Measurements from ENCODE around the gene CSMD2.

The CSMD2 gene

DNA sequence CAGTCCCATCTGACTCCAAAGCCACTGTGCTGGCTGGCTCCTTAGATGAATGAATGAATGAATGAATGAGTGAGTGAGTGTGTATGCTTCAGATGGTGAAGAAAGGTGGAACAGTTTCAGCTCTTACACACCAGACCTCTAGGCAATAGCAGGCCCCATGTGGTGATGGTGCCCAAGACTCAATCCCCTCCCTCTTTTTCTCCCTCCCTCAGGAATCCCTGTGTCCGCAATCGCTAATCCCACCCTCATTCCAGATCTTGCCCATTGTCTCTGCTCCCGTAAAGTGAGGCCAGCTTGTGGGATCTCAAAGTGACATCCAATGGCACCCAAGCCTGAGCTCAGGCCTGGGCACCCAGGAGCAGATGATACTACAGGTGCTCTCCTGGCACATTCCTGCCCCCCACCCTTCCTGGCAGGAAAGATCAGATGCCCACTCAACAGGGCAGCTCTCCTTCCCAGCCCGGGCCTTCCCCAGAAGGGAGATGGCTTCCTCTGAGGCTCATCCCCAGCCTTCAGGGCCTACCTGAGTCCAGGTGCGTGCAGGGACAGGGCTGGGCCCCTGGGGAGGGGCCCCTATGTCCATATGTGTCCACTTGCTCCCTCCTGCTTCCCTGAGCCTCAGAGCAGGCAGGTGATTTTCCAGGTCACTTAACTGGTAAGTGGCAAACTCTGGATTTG is 194.7 kb downstream of the CSMD2 start:
- Histone ChIP-seq H3K9me3 (replicated peaks; ENCODE audit: low read length) (no peaks in the 10 kb centered on the region), H3K27me3 (ENCODE audit: control insufficient read depth, insufficient read depth, low read length) (peaks cover 6% of the 10 kb centered on the region), H3K4me3 (ENCODE audit: low read length) (no peak overlapping the region), H3K4me2 (ENCODE audit: low read length) (no peak overlapping the region), H3K9ac (ENCODE audit: low read depth, low read length) (no peak overlapping the region), H3K36me3 (ENCODE audit: insufficient read depth, low read length) (no peaks in the 10 kb centered on the region), H3K4me1 (ENCODE audit: control insufficient read depth, insufficient read depth, low read length) (no peaks in the 10 kb centered on the region)

GRCh38 chr1:33966346-33967141 is 198.5 kb downstream of the CSMD2 start:
- Histone ChIP-seq H3K9me3 (replicated peaks; ENCODE audit: low read length) (no peaks in the 10 kb centered on the region), H3K27me3 (ENCODE audit: control insufficient read depth, insufficient read depth, low read length) (no peaks in the 10 kb centered on the region), H3K9ac (ENCODE audit: low read depth, low read length) (no peak overlapping the region), H3K4me3 (ENCODE audit: low read length) (no peak overlapping the region), H3K36me3 (ENCODE audit: insufficient read depth, low read length) (no peaks in the 10 kb centered on the region), H3K4me1 (ENCODE audit: control insufficient read depth, insufficient read depth, low read length) (no peaks in the 10 kb centered on the region), H3K4me2 (ENCODE audit: low read length) (no peak overlapping the region)

GRCh38 chr1:33965086-33965485 is 199.9 kb downstream of the CSMD2 start:
- Histone ChIP-seq H3K4me1 (ENCODE audit: control insufficient read depth, insufficient read depth, low read length) (no peaks in the 10 kb centered on the region), H3K4me3 (ENCODE audit: low read length) (no peak overlapping the region), H3K9ac (ENCODE audit: low read depth, low read length) (no peak overlapping the region), H3K27me3 (ENCODE audit: control insufficient read depth, insufficient read depth, low read length) (no peaks in the 10 kb centered on the region), H3K9me3 (replicated peaks; ENCODE audit: low read length) (no peaks in the 10 kb centered on the region), H3K36me3 (ENCODE audit: insufficient read depth, low read length) (no peaks in the 10 kb centered on the region), H3K4me2 (ENCODE audit: low read length) (no peak overlapping the region)

DNA sequence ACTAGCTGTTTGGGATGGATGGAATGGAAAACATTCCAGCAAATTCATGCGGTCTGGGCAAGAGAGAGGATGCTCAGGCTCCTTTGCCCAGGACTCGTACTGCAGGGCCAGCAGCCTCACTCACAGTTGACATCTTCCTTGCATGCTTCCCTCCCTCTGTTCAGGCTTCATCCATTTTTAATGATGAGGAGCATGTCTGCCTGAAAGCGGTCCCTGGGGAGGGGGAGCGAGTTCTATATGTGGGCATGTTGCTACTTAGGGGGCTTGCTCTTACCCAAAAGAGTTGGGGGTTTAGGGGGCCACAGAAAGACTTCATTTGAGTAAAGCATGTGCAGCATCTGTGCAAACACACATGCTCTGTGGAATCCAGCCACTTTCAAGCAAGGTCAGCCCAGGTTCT is 203.0 kb downstream of the CSMD2 start:
- H3K9ac ChIP-seq (ENCODE audit: low read depth, low read length): no peak overlapping the region
- no peak overlapping the region for H3K4me3 ChIP-seq (ENCODE audit: low read length)
- H3K4me1 ChIP-seq (ENCODE audit: control insufficient read depth, insufficient read depth, low read length): no peaks in the 10 kb centered on the region
- no peak overlapping the region for H3K4me2 ChIP-seq (ENCODE audit: low read length)
- H3K36me3 ChIP-seq (ENCODE audit: insufficient read depth, low read length): no peaks in the 10 kb centered on the region
- no peaks in the 10 kb centered on the region for H3K27me3 ChIP-seq (ENCODE audit: control insufficient read depth, insufficient read depth, low read length)
- no peaks in the 10 kb centered on the region for H3K9me3 ChIP-seq (replicated peaks; ENCODE audit: low read length)

- Histone ChIP-seq H3K9ac (ENCODE audit: low read depth, low read length) (no peak overlapping the region), H3K4me2 (ENCODE audit: low read length) (no peak overlapping the region), H3K9me3 (replicated peaks; ENCODE audit: low read length) (no peaks in the 10 kb centered on the region), H3K27me3 (ENCODE audit: control insufficient read depth, insufficient read depth, low read length) (no peaks in the 10 kb centered on the region), H3K4me3 (ENCODE audit: low read length) (no peak overlapping the region), H3K4me1 (ENCODE audit: control insufficient read depth, insufficient read depth, low read length) (no peaks in the 10 kb centered on the region), H3K36me3 (ENCODE audit: insufficient read depth, low read length) (no peaks in the 10 kb centered on the region)
Measured at GRCh38 chr1:33960188-33960895, 204.7 kb downstream of the CSMD2 start.

DNA sequence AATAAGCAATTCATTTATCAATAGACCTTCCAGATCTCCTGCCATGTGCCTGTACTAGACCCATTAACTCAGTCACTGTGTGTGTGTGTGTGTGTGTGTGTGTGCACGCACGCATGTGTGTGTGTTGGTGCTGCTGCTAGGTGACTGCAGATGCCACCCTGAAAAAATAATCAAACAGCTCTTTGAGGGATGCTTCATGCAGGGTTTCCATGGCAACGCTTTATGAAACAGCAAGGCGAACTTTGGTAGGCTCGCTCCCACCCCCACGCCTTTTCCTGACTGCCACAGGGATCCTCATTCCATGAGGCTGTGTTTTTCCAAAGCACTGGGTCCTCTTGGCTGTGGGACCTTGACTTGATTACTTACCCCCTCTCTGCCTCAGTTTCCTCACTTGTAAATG is 207.2 kb downstream of the CSMD2 start:
- no peak overlapping the region for H3K9ac ChIP-seq (ENCODE audit: low read depth, low read length)
- H3K27me3 ChIP-seq (ENCODE audit: control insufficient read depth, insufficient read depth, low read length): no peaks in the 10 kb centered on the region
- no peak overlapping the region for H3K4me2 ChIP-seq (ENCODE audit: low read length)
- no peak overlapping the region for H3K4me3 ChIP-seq (ENCODE audit: low read length)
- H3K4me1 ChIP-seq (ENCODE audit: control insufficient read depth, insufficient read depth, low read length): no peaks in the 10 kb centered on the region
- no peaks in the 10 kb centered on the region for H3K9me3 ChIP-seq (replicated peaks; ENCODE audit: low read length)
- no peaks in the 10 kb centered on the region for H3K36me3 ChIP-seq (ENCODE audit: insufficient read depth, low read length)

- Histone ChIP-seq H3K27me3 (ENCODE audit: control insufficient read depth, insufficient read depth, low read length) (no peaks in the 10 kb centered on the region), H3K4me1 (ENCODE audit: control insufficient read depth, insufficient read depth, low read length) (no peaks in the 10 kb centered on the region), H3K36me3 (ENCODE audit: insufficient read depth, low read length) (no peaks in the 10 kb centered on the region), H3K4me2 (ENCODE audit: low read length) (no peak overlapping the region), H3K9ac (ENCODE audit: low read depth, low read length) (no peak overlapping the region), H3K9me3 (replicated peaks; ENCODE audit: low read length) (no peaks in the 10 kb centered on the region), H3K4me3 (ENCODE audit: low read length) (no peak overlapping the region)
Measured at GRCh38 chr1:33955096-33955495, 209.9 kb downstream of the CSMD2 start.

DNA sequence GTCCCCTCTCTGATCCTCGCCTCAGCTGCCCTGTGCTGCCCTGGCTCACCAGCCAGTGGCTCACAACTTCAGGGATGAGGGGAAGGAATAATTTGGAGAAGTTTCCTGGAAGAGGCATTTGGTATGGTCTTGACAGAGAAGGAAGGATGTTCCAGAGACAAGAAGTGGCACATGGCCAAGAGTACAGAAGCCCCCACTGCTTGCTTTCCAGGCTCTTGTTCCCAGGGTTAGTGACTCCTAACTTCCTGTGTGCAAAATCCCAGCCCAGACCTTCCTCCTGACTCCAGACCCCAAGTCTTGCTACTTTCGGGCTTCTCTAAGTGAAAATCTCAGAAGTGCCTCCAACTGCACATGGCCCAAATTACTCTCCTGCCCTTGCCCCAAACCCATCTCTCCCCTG is 215.5 kb downstream of the CSMD2 start:
- H3K36me3 ChIP-seq (ENCODE audit: insufficient read depth, low read length): no peaks in the 10 kb centered on the region
- H3K4me3 ChIP-seq (ENCODE audit: low read length): no peak overlapping the region
- H3K9me3 ChIP-seq (replicated peaks; ENCODE audit: low read length): no peaks in the 10 kb centered on the region
- no peak overlapping the region for H3K9ac ChIP-seq (ENCODE audit: low read depth, low read length)
- peaks cover 14% of the 10 kb centered on the region for H3K27me3 ChIP-seq (ENCODE audit: control insufficient read depth, insufficient read depth, low read length)
- no peak overlapping the region for H3K4me2 ChIP-seq (ENCODE audit: low read length)
- H3K4me1 ChIP-seq (ENCODE audit: control insufficient read depth, insufficient read depth, low read length): no peaks in the 10 kb centered on the region

- Histone ChIP-seq H3K9ac (ENCODE audit: low read depth, low read length) (no peak overlapping the region), H3K4me2 (ENCODE audit: low read length) (no peak overlapping the region), H3K9me3 (replicated peaks; ENCODE audit: low read length) (no peaks in the 10 kb centered on the region), H3K4me1 (ENCODE audit: control insufficient read depth, insufficient read depth, low read length) (peaks cover 4% of the 10 kb centered on the region), H3K36me3 (ENCODE audit: insufficient read depth, low read length) (no peaks in the 10 kb centered on the region), H3K4me3 (ENCODE audit: low read length) (no peak overlapping the region), H3K27me3 (ENCODE audit: control insufficient read depth, insufficient read depth, low read length) (peaks cover 18% of the 10 kb centered on the region)
Measured at GRCh38 chr1:33948291-33948690, 216.7 kb downstream of the CSMD2 start.

GRCh38 chr1:33946836-33947235 is 218.2 kb downstream of the CSMD2 start:
- H3K9ac ChIP-seq (ENCODE audit: low read depth, low read length): no peak overlapping the region
- H3K4me1 ChIP-seq (ENCODE audit: control insufficient read depth, insufficient read depth, low read length): peaks cover 4% of the 10 kb centered on the region
- no peaks in the 10 kb centered on the region for H3K36me3 ChIP-seq (ENCODE audit: insufficient read depth, low read length)
- H3K4me3 ChIP-seq (ENCODE audit: low read length): no peak overlapping the region
- H3K9me3 ChIP-seq (replicated peaks; ENCODE audit: low read length): no peaks in the 10 kb centered on the region
- H3K4me2 ChIP-seq (ENCODE audit: low read length): no peak overlapping the region
- peaks cover 18% of the 10 kb centered on the region for H3K27me3 ChIP-seq (ENCODE audit: control insufficient read depth, insufficient read depth, low read length)

- H3K9ac ChIP-seq (ENCODE audit: low read depth, low read length): no peak overlapping the region
- H3K36me3 ChIP-seq (ENCODE audit: insufficient read depth, low read length): no peaks in the 10 kb centered on the region
- peaks cover 18% of the 10 kb centered on the region for H3K27me3 ChIP-seq (ENCODE audit: control insufficient read depth, insufficient read depth, low read length)
- no peak overlapping the region for H3K4me3 ChIP-seq (ENCODE audit: low read length)
- peaks cover 4% of the 10 kb centered on the region for H3K4me1 ChIP-seq (ENCODE audit: control insufficient read depth, insufficient read depth, low read length)
- H3K9me3 ChIP-seq (replicated peaks; ENCODE audit: low read length): no peaks in the 10 kb centered on the region
- no peak overlapping the region for H3K4me2 ChIP-seq (ENCODE audit: low read length)
Measured at GRCh38 chr1:33944846-33945245, 220.2 kb downstream of the CSMD2 start.

All from skeletal muscle satellite cell (primary cell).